ENCODE data around the gene MGME1. TPM values are rescaled to one million over a fixed set of nuclear protein-coding genes. Genes with fewer than 3 reads are reported as not detected.
A peak's percentile ranks its signal among the peaks of the same experiment; 100 is the strongest.

MGME1 gene
- total and polyA plus RNA-seq, 2 of the 13 experiments (the other 11 are each of a cell fraction or from before 2014, with no cell fraction given), result 36.7 to 66.6 TPM

DNA sequence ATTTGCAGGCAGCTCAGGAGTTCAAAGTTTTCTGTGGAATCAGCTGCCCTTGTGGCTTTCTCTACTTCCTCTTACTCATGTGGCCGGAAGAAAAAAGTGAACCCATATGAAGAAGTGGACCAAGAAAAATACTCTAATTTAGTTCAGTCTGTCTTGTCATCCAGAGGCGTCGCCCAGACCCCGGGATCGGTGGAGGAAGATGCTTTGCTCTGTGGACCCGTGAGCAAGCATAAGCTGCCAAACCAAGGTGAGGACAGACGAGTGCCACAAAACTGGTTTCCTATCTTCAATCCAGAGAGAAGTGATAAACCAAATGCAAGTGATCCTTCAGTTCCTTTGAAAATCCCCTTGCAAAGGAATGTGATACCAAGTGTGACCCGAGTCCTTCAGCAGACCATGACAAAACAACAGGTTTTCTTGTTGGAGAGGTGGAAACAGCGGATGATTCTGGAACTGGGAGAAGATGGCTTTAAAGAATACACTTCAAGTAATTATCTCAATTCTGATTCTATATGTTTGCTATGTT is 1.1 kb downstream of the MGME1 start (continued):
- TF ChIP-seq ZNF646 (CRISPR knock-in tag; IDR thresholded peaks at IDR 0.05) (no peak), RFX5 (IDR thresholded peaks at IDR 0.05; ENCODE audit: low read depth, low read length) (no peak), AFF4 (CRISPR knock-in tag; IDR thresholded peaks at IDR 0.05) (no peak), DRAP1 (CRISPR knock-in tag; IDR thresholded peaks at IDR 0.05) (peak; percentile 55), ZNF615 (CRISPR knock-in tag; IDR thresholded peaks at IDR 0.05; ENCODE audit: borderline replicate concordance) (no peak), ZBTB8A (CRISPR knock-in tag; IDR thresholded peaks at IDR 0.05; ENCODE audit: borderline replicate concordance, low read depth) (no peak), ZNF230 (CRISPR knock-in tag; IDR thresholded peaks at IDR 0.05) (no peak), ZNF589 (CRISPR knock-in tag; conservative IDR thresholded peaks at IDR 0.05) (no peak), ZFP1 (CRISPR knock-in tag; IDR thresholded peaks at IDR 0.05) (no peak), POGZ (CRISPR knock-in tag; IDR thresholded peaks at IDR 0.05) (no peak), MED1 (CRISPR knock-in tag; IDR thresholded peaks at IDR 0.05) (no peak), SMAD1 (CRISPR knock-in tag; IDR thresholded peaks at IDR 0.05; ENCODE audit: borderline replicate concordance, low read depth) (no peak), HBP1 (CRISPR knock-in tag; IDR thresholded peaks at IDR 0.05; ENCODE audit: low read depth) (no peak), RXRB (CRISPR knock-in tag; IDR thresholded peaks at IDR 0.05; ENCODE audit: borderline replicate concordance) (no peak), ZNF777 (CRISPR knock-in tag; IDR thresholded peaks at IDR 0.05) (no peak), CENPT (CRISPR knock-in tag; IDR thresholded peaks at IDR 0.05; ENCODE audit: low read depth) (no peak), MTF1 (CRISPR knock-in tag; IDR thresholded peaks at IDR 0.05) (no peak)
- TF ChIP-seq, protein P1, sequence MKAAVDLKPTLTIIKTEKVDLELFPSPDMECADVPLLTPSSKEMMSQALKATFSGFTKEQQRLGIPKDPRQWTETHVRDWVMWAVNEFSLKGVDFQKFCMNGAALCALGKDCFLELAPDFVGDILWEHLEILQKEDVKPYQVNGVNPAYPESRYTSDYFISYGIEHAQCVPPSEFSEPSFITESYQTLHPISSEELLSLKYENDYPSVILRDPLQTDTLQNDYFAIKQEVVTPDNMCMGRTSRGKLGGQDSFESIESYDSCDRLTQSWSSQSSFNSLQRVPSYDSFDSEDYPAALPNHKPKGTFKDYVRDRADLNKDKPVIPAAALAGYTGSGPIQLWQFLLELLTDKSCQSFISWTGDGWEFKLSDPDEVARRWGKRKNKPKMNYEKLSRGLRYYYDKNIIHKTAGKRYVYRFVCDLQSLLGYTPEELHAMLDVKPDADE (CRISPR knock-in tag; IDR thresholded peaks at IDR 0.05), result no peak

Measured in HepG2 (cell line).